ENCODE results near the gene MRTFB.

DNA sequence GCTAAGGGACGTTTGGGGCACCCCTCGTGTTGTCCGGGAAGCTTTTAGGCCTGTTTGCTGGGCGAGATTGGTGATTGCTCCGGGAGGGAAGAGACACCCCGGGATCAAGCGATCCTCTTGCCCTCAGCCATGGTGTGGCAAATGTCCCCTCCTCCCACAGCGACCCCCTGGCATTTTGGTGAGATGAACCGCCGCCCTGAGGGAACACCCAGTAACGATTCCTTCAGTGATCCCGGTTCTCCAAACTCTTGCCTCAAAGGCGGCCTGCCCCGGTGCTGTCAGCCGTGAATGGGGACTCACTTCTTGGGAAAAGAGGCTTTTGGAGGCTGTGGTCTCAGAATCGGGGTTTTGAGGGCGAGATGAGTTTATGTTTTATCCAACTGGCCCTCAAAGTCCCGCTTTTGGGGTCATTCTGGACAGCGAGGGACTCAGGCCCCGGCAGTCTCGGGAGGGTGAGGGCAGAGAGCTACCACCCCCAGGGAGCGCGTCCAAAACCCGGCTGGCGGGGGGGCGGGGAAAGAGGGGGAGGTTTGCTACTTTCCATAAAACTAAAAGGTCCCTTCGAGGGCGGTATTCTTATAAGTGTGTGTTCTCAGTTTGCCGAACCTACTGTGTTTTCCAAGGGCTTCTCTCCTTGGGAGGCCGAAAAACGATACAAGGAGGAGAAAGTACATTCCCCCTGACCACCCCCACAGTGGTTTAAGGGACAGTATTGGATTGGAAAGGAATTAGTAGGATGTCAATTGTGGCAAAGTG, 232.7 kb downstream of the MRTFB start:
- TF ChIP-seq TARDBP (IDR thresholded peaks at IDR 0.05) (no peak), FOXA1 (IDR thresholded peaks at IDR 0.05) (no peak), L3MBTL2 (conservative IDR thresholded peaks at IDR 0.05) (no peak), HDGF (IDR thresholded peaks at IDR 0.05; ENCODE audit: borderline replicate concordance) (no peak), BHLHE40 (IDR thresholded peaks at IDR 0.05; ENCODE audit: borderline replicate concordance) (no peak), FOXK2 (IDR thresholded peaks at IDR 0.05) (no peak), SP1 (IDR thresholded peaks at IDR 0.05) (no peak), ELF4 (IDR thresholded peaks at IDR 0.05) (no peak), LEF1 (IDR thresholded peaks at IDR 0.05; ENCODE audit: borderline replicate concordance) (no peak), ARNT (IDR thresholded peaks at IDR 0.05) (no peak), FOXM1 (IDR thresholded peaks at IDR 0.05; ENCODE audit: borderline replicate concordance) (no peak), PKNOX1 (IDR thresholded peaks at IDR 0.05) (no peak), NFRKB (IDR thresholded peaks at IDR 0.05) (no peak), CTBP1 (IDR thresholded peaks at IDR 0.05; ENCODE audit: borderline replicate concordance) (no peak)

All from HEK293T (cell line).